ENCODE results near the gene PLEKHF1.

DNA sequence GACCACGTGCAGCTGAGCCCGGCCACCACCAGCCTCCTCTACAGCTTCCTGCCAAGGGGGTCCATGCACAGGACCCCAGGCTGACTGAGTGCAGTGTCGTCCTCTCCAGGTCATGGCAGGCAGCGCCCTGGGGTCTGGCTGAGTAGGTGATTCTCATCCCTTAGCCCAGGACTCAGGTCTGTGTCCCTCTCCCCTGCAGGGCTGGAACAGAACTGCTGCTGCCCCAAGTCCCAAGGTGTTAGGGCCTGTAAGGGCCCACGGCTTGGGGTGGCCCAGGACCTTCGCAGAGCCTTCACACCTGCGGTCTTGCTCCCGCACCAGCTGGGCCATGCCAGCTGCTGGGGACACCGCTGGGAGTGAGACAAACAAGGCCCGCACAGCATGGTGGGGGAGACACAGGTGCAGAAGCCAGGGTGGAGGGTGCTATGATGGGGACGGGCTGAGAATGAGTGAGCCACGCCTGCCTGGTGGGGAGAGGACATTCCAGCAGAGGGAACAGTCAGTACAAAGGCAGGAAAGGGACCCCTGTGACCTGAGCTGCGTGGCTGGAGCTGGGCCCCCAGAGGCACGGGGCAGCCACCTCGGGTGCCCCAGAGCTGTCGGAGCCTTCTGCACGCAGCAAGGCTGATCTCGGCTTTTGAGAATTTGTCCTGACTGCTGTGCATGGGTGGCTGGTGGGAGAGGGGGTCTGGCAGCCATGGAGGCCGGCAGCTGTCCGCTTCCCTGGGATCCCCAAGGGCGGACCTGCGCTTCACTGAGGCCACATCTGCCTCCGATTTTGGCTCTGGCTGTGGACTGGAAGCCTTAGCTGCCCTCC is 11.9 kb downstream of the PLEKHF1 start:
- TF ChIP-seq POLR2AphosphoS5 (IDR thresholded peaks at IDR 0.05; ENCODE audit: low read depth, low read length) (no peak), TAF1 (IDR thresholded peaks at IDR 0.05; ENCODE audit: borderline replicate concordance, insufficient read depth, low read length) (no peak)
- TF ChIP-seq, protein P1, sequence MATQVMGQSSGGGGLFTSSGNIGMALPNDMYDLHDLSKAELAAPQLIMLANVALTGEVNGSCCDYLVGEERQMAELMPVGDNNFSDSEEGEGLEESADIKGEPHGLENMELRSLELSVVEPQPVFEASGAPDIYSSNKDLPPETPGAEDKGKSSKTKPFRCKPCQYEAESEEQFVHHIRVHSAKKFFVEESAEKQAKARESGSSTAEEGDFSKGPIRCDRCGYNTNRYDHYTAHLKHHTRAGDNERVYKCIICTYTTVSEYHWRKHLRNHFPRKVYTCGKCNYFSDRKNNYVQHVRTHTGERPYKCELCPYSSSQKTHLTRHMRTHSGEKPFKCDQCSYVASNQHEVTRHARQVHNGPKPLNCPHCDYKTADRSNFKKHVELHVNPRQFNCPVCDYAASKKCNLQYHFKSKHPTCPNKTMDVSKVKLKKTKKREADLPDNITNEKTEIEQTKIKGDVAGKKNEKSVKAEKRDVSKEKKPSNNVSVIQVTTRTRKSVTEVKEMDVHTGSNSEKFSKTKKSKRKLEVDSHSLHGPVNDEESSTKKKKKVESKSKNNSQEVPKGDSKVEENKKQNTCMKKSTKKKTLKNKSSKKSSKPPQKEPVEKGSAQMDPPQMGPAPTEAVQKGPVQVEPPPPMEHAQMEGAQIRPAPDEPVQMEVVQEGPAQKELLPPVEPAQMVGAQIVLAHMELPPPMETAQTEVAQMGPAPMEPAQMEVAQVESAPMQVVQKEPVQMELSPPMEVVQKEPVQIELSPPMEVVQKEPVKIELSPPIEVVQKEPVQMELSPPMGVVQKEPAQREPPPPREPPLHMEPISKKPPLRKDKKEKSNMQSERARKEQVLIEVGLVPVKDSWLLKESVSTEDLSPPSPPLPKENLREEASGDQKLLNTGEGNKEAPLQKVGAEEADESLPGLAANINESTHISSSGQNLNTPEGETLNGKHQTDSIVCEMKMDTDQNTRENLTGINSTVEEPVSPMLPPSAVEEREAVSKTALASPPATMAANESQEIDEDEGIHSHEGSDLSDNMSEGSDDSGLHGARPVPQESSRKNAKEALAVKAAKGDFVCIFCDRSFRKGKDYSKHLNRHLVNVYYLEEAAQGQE (IDR thresholded peaks at IDR 0.05; ENCODE audit: insufficient read depth in 1 of 2, low read depth in 2 of 2, low read length in 2 of 2) = no peak
